Measurements from ENCODE around the gene SIRPG.

The SIRPG gene

DNA sequence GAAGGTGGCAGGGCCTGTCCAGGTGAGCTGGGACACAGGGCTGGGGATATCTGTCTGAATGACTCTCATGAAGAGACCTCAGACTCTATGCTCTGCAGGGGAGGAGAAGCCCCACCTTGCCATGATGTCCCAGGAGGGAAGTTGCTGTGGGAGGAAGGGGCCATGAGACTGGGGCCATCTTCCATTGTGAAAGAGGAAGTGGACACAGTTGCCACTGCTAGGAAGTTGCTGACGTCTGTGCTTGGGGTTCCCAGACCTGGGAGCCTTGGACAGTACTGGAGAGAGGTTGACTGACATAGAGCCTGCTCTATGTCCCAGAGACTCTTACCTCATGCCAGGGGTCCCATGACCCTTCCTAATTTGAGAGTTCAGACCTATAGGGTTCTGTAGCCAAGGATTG is 62.2 kb downstream of the SIRPG start:
- DNase-seq (ENCODE audit: low spot score): no peak

DNA sequence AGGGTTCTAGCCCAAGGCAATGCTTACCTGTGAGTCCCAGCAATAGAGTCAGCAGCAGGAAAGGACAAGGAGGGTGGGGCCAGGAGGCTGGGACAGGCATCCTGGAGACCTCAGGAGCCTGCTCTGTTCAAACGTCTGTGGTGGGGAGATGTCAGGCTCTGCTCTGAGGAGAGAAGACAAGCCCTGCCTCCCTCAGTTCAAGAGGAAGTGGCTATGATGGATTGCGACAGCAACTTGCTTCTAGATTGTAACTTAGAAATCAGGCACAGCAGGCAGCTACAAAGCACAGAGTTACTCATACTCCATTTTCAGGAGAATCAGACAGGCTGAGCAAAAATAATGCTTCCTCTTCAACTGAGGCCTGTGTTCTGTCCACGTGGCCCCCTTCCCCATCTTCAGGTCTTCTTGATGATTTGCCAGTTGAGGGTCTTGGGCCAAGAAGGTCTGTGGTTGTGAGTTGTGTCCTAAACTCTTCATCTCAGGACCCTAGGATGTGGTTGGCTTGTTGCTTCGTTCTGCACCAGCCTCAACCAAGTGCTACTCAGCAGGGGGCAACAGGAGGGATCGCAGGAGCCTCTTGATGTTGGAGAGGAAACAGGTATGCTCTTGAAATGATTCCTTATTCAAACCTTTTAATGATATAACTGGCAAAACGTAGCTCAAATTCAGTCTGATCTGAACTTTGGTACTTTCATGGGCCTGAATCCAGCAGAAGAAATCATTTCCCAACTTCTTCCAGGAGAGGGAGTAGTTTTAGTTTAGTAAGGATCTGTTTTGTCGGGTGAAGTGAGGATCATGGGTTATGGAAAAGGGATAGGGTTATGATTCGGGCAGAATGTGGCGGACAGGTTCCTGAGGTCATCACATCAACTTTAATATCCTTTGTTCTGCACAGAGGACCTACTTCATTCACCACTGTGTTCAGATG is 68.8 kb downstream of the SIRPG start:
- no peak for DNase-seq (ENCODE audit: low spot score)

DNA sequence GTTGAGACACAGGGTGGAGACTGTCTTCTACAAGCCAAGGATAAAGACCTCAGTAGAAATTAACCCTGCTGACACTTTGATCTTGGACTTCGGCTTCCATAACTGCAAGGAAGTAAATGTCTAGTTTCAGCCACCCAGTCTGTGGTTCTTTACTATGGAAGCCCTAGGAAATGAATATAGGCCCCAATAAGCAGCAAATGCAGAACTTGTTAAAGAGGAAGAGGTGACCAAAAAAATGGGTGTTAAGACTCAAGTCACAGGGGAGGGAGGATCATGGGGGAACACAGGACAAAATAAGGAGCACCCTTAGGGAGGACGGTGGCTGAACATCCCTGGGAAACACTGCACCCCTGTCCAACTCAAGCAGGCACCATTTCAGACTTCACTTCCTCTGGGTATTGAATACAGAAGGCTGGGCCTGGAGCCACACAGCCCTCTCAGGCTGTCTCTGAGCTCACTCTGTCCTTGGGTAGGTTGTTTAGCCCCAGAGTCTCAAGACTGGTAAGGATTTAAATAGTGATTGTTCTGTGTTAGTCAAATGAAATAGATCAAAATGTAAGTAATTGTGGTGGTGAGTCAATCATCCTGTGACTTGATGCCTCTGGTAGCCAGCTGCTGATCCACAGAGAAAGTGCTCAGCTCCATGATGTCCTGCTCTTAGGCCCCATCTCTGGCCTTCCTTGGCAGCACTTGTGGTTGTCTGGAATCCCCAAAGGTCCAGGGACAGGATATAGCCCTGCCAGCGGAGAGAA is 69.6 kb downstream of the SIRPG start:
- no peak for DNase-seq (ENCODE audit: low spot score)

DNA sequence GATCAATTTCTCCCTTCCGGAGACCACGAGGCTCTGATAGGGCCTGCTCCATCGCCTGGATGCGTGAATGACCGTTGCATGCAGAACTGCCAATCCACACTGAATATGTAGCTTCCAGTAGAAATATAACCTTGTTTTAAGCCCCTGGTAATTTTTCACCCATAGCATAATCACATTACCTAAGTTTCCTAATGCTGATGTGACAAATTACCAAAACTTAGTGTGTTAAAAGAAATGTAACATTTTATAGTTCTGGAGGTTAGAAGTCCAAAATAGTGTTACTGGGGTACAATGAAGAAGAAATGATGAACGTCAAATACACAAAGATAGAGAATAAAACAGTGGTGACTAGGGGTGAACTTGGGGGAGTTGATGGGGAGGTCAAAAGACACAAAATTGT is 78.1 kb downstream of the SIRPG start:
- DNase-seq (ENCODE audit: low spot score): no peak

Measured in activated CD4-positive, alpha-beta T cell treated with anti-CD3 and anti-CD28 coated beads, Interleukin-2, Interleukin-4, amounts not matched to agents 100 ng/mL and 50 ng/mL, durations not matched to agents 16 hours and 8 hours (primary cell).